ENCODE measurements around the gene HSD17B12.
"Not testable (repeated sequence)": the region's sequence is repeated elsewhere in the genome, so short reads cannot be mapped to it uniquely, and the experiment has no call there.

Gene HSD17B12

DNA sequence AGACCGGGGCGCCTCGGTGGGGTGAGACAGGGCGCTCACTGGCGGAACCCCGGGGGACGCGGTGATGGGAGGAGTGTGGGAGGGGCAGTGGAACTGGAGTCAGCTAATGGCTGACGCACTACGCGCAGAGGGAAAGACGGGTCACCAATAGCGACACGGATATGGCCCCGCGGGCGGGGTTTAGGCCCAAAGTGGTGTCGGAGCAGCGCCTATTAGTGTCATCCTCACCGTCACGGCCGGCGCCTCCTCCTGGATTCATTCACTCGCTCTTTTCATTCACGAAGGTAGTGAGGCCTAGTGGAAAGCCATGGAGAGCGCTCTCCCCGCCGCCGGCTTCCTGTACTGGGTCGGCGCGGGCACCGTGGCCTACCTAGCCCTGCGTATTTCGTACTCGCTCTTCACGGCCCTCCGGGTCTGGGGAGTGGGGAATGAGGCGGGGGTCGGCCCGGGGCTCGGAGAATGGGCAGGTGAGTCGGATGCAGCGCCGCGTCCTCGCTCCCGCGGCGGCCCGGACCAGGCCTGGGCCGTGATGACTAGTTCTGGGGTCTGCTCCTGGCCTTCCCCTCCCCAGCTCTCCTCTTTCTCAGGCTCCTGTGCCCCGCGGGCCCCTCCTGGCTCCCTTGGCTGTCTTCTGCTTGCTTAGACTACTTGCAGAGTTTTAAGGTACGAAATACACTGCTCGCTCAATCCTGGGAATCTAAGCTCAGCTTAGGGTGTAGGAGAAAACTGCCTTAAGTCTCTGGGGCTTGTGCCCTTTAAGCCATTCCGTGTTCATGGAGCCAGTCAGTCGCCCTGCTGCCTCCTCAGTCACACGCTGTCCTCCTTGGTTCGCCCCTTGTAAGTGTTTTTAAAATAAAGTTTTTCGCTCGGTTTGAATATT is at the start of gene HSD17B12:
HSD17B12 (plus strand) TSS at position 218 of the 880 bp plus-strand sequence; CDS start at position 308, 90 bp downstream.
- peak; percentile 98 to 99 for DNase-seq

DNA sequence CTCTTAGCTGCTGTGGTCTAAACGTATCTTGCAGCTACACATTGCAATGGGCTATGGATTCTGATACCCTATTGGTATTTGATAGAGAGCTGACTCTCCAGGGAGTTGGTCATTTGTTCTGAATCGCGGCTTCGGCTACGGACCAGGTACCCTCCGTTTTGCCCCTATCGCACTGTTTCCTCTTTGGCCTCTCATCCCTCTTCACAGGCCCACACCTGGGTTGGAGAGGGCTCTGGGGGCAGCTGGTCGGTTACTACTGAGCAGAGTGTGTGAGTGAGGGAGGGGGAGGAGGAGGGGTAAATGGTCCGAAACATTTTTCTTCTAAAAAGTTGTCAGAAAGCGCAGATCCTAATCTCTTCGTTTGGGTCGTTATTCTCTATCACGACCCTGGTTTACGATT is 48.8 kb upstream of the HSD17B12 start:
- DNase-seq, result no peak

DNA sequence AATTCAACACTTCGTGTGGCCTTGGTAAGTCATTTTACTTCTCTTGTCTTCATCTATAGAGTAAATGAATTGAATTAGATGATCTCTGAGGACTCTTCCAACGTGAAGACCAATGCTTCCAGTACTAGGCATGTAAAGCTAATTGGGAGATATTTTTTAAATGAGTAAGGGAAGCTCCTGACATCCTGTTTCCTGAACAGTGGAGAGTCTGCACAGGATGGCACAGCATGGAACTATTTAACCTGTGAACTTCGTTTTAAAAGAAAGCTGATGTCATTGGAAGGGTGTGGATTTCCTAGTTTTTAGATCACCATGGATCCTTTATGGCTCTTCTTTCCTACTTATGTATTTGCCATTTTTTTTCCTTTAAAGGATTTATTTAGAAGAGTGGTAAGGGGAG is 48.4 kb upstream of the HSD17B12 start:
- DNase-seq, result no peak

DNA sequence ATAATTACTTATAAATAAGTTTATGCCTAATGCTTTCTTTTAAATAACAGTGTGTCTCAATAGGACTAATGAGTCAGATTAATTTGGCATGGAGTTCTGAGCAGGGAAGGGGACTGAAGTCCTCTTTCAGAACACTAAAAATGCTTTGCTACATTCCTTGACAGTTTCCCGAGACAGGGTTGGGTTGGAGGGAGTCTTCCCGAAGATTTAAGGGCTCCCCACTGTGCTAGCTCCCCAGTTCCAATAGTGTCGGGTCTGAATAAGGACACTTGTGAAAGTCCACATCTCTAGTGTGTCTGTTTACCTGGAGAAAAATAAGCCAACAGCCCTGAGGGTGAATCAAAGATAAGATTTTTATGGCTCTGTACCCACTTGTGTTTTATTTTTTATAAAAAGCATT is 41.8 kb upstream of the HSD17B12 start:
- no peak for DNase-seq

DNA sequence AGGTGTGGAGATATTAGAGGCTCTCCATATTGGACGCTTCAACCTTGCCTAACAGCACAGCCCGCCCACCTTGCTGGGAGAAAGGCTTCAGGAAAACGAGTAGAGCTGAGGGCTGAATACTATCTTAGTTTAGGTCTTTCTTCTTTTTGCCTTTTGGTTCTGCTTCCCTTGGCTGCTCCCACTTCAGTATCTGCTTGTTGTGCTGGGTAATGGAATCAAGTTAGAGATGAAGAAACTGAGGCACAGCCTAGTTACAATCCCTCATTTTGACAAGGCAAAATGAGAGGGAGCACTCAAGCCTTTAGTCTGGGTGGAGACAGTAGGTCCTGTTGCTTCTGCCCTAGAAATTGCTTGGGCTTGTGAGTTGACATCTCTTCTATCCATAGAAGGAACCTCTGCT is 41.3 kb upstream of the HSD17B12 start:
- no peak for DNase-seq

DNA sequence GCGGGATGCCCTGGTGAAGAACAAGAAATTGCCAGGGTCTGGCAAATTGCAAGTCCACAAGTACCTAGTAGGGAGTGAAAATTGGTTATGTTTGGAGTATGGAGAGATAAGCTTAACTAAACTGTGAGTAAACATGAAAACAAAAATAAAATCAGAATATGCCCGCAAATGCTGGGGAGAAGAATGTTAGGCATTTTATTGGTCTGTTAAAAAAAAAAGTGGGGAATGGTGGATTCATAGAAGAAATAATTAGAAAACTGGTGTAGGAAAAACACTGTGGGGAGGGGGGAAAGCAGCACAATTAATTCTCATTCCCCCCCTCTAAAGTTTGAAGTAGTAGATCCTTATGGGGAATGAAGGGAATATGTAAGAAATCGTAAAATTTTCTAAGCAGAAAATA is 40.6 kb upstream of the HSD17B12 start:
- DNase-seq, result no peak

DNA sequence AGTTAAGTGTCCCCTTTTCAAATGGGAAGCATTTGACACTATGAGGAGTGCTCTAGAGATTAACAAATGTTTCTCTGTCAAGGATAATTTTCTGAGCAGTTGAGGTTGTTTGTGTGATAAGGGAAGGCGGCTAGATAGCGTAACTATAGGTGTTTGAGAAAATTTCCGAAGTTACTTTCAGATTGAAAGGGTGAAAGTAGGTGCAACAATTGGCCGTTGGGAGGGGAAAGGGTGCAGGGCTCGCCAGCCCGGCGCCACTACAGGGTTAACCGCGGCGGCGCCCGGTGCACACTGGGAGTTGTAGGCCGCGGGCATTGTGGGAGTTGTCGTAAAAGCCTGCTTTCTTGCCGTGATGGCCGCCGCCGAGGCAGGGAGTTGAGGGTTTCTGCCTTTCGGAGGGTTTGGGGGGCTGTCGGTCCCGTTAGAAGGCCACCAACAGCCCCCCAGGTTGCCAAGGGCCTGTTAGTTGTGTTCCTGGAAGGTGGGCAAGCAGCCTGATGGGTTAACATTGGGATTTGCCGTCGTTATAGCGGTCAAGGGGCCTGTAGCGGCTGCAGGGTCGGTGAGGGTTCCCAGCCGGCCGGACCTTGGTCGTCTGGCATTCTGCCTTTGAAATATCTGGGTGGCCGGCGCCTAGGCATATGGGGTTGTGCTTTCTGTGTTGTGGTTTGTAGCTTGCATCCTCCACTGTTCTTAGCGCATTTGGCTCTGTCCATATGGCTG is 36.5 kb upstream of the HSD17B12 start:
- peak; percentile 87 to 89 for DNase-seq

DNA sequence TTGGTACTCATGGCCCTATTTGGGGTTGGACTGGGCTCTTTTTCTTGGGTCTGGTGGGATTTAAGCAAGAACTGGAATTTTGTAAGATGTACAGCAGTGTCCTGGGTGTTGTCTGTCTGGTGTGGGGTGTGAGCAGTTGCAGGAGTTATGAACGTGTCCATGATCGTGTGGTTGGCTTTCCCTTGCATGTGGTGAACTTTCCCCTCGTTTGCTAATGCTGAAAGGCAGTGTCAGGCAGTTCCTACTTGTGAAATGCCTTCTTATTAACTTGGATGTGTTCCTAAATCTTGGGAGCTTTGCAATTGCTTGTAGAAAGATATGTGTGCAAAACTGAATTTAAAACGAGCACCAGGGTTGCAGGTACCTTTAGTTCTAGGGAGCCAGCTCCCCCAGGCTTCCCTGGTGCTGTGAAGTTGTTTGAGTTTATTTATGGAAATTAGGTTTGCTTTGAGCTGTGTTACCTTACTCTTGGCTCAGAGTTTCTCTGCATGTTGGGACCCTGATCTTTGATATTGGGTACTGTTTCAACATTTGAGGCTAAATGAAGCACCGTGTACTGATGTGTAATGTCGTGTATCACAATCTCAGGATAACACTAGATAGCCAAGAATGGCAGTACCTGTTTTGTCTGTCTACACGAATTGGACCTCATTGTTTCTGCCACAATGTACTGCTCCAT is 35.8 kb upstream of the HSD17B12 start:
- no peak for DNase-seq

DNA sequence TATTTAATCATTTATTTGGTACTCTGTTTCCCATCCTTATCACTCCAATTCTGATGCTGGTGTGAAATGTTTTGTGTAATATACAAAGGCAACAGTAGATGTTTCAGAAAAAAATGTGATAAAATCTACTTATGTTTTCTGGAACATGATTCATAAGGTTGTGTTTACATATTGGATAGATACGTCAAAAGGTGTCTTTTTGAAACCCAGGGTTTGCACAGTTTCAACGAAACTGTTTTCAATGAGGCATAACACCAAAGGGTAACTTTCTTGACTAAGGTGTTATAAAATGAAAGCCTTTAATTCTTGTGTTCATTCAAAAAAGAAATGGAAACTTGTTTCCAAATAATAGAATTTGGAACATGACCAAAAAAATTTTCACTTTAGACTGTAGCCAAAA is 33.8 kb upstream of the HSD17B12 start:
- no peak for DNase-seq

DNA sequence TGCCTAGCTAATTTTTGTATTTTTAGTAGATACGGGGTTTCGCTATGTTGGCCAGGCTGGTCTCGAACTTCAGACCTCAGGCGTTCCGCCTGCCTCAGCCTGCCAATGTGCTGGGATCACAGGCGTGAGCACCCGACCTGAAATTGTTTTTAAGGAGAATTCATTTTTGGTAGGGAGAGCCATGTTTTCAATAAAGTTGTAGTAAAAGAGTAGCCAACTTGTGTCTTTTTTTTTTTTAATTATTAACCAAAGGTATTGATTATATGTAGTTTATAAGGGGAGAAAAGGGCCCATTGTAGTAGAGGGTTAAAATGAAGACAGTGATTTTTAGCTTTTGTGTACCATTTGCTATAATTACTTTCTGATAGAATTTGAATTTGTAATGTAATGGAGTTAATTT is 31.6 kb upstream of the HSD17B12 start:
- no peak for DNase-seq

DNA sequence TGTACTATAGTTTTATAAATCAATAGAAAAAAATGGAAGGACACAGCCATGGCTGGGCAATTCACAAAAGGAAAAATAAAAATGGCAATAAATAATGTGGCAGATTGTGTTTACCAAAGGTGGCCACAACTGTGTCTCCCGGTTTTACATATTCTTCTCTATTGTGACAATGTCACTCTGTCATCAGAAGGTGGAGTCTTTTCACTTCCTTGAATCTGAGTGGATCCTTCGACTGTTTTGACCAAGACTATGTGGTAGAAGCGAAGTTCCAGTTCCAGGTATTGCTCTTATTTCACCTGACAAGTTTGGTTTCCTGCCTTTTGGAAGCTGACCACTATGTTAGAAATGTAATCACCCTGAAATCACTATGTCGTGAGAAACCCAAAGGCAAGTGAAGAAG is 31.0 kb upstream of the HSD17B12 start:
- no peak for DNase-seq

DNA sequence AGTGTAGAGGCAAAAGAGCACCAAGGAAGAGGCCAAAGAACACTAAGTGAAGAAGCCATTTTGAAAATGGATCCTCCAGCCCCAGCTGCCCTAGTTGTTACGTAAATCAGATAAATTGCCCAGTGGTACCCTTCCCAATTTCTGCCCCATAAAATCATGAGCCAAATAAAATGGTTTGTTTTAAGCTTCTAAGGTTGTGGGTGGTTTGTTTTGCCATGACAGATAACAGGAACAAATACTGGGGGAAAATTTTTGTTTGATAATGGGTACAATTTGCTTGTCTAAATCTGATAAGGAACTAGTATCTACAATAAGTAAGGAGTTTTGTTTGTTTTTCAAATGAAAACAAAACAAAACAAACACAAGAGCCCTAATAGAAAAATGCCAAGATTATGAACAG is 30.6 kb upstream of the HSD17B12 start:
- no peak for DNase-seq

DNA sequence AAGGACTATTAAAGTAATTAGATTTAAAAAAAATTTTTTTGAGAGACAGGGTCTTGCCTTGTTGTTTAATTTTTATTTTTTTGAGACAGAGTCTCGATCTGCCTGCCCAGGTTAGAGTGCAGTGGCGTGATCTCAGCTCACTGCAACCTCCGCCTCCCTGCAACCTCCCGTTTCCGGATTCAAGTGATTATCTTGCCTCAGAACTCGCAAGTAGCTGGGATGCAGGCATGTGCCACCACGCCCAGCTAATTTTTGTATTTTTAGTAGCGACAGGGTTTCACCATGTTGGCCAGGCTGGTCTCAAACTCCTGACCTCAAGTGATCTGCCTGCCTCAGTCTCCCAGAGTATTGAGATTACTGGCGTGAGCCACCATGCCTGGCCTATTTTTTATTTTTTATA is 17.5 kb upstream of the HSD17B12 start:
- not testable (repeated sequence) for DNase-seq

DNA sequence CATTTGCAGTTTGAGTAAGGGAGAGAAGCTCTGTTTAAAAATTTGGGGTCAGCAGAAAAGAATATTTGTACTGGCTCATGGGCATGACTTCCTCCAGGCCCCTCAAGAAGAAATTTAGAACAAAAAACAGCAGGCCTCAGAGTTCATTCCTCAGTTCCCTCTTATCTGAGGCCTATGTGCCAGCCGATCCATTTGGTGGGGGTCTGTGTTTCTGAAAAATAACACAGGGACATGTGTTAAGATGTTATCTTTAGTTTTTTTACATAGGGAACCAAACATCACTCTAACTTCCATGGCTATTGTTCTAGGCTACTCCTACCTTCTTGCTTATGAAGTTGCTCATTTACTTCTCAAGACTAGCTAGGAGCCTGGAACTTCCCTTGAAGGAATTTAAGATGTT is 16.2 kb upstream of the HSD17B12 start:
- DNase-seq, result no peak

DNA sequence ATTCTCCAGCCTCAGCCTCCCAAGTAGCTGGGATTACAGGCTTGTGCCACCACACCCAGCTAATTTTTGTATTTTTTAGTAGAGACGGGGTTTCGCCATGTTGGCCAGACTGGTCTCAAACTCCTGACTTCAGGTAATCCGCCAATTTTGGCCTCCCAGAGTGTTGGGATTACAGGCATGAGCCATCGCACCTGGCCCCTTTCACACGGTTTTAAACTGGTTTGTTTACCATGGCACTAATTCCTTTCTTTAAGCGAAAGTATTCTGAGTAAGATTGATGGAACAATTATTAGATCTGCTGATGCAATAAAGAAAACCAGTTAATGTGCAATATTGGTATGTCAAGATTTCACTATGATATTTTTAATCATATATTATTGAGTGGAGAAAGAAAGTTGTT is 9.3 kb upstream of the HSD17B12 start:
- DNase-seq, result not testable (repeated sequence)

DNA sequence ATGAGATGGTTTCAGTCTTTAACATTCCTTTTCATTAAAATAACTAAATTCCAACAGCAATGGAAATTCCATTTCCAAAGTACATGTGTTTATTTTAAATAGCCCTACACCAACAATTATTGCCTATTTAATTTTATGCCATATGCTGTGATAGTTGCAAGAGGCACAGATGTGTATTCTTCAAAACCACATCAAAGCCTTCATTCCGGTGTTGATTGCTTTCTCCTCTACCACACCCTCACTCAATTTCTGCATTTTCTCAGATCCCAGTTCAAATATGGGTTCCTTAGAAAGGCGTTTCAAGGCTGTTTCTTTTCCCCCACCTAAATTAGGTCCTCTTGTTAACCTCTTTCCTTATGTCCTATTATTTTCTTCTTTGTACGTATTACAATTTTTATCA is 6.0 kb upstream of the HSD17B12 start:
- DNase-seq, result no peak

DNA sequence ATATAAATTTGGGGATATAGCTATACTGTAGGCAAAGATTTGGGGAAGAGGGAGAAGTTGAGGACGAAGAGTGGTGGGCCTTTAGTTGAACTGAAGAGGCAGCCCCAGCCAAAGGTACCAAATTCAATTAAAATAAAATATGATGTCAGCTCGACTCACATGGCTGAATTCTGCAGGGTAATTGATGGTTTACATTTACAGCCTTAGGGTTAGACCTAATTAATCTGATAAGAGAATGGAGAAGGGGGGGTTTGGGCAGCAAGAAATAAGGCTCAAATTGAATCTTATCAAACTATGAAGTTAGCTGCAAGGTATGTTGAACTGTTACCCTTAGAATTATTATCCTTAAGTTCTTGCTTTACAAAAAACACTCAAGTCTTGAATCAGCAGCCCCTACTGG is 3.6 kb upstream of the HSD17B12 start:
- DNase-seq, result no peak

DNA sequence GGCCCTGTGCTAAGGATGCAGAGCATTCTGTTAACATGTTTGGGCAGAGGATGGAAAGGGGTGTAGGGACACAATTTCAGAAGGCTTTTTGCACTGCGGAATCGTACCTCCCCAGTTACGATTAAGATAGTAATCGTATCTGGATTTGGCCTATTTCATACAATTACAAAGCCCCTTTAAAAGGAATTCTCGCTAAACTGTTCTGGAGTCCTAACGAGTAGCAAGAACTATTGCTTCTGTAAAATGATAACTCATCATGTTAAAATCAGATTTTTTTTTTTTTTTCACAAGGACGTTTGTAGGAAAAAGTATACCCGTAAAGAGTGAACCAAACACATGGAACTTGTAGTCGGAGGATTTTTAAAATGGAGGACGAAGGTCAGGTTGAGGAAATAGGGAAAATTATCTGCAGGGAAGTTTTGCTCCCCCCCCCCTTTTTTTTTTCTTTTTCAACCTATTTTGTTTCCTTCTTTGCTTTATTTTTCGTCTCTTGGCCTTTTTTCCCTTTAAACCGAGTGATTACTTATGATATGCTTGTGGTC is 934 bp downstream of the HSD17B12 start:
- DNase-seq, result no peak

DNA sequence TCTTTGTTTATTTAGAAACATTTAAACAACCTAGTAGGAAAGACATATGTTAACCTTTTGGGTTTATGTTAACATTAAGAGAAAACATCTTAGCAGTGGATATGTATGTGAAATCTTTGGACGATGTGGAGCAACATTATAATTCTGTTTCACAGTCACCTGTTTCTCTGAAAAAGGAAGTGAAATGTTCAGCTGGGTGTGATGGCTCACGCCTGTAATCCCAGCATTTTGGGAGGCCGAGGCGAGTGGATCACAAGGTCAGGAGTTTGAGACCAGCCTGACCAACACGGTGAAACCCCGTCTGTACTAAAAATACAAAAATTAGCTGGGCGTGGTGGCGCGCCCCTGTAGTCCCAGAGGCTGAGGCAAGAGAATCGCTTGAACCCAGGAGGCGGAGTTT is 1.5 kb downstream of the HSD17B12 start:
- not testable (repeated sequence) for DNase-seq

DNA sequence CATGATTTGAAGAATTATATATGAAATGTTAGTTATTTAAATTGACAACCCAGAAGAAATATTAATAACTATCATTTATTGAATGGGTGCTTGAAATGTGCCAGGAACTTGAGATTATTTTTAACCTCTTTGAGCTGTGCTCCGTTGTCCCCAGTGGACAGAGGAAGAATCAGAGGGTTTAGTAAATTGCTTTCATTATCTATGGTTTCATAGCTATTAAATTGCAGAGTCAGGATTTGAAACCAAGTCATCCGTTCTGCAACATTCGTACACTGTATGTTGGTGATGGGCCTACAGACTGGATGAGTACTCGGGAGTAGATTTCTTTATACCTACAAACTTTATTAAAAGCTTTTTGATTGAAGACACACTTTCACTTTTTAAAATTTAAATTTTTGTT is 4.9 kb downstream of the HSD17B12 start:
- no peak for DNase-seq

DNA sequence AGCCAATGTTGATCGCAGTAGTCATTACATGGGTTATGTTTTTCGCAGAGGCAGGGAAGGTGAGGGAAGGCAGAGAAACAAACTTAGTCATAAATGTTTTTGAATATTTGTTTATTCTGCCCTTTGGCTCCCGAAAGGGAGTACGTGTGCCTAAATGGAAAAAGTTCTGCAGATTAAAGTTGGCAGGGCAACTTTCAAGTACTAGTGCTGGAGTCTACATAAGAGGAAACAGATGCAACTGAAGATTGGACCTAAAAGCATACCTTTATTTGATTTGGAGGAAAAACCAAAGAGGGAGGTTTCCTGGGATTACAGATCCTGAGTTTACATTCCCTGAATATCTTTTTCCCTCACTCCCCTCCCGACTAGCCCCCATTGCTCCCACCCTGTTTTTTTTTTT is 5.7 kb downstream of the HSD17B12 start:
- DNase-seq, result no peak

DNA sequence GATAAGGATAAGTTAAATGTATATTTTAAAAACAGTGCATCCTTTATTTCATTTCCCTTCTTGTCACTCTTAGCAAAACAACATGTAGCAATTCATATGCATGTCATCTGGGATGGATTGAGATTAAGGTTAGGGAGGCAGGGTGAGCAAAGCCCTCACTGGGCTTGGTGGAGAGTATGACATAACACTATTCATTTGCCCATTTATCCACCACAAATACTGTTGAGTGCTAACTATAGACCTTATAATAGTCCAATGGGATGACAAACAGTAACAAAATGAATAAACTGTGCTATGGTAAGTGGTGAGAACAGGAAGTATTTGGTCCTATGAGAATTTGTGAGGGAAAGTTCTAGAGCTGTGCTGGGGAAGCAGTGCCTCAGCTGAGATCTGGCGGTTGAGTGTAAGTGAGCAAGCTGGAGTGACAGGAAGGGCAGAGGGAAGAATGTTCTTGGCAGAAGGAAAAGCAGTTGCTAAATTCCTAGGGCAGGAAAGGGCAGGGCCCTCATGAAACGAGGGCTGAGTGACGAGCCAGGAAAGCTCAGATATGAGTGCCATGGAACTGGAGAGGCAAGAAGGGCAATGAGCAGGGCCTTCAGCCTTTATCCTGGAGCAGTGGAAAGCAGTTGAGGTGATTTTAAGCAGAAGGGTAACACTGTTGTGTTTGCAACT is 6.7 kb downstream of the HSD17B12 start:
- no peak for DNase-seq

DNA sequence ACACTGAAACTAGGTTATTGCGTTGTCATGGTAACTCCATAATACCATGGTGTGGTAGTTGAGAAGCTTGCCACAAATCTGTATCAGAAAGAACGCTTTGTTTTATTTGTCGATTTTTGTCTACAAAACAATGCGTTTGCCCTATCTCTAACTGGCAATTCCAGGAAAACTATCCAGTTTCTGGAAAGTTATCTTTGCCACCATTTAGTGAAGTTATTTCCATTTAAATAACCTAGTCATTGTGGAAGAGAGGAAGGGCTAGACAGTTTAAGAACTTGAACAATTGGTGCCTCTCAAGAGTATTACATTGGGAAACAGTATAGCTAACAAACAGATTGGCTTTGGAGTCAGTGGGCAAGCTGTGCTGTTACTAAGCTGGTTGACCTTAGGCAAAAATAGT is 7.9 kb downstream of the HSD17B12 start:
- no peak for DNase-seq
